ENCODE results near the gene TMEM255B. TPM values are rescaled to one million over a fixed set of nuclear protein-coding genes. Genes with fewer than 3 reads are reported as not detected.
"Not testable (repeated sequence)": the region's sequence is repeated elsewhere in the genome, so short reads cannot be mapped to it uniquely, and the experiment has no call there.

The TMEM255B gene
- total RNA-seq, 4 donors from 2014 or later: 1.8 to 17.3 (median 3.5) TPM; not detected in 1

- no peaks in the 10 kb centered on the region for H3K27me3 ChIP-seq
- TF ChIP-seq CTCF (IDR thresholded peaks at IDR 0.05): no peak
- TF ChIP-seq POLR2A (IDR thresholded peaks at IDR 0.05): no peak
- H3K4me3 ChIP-seq: no peak overlapping the region
- DNase-seq: peak in 1 of 3 donors; percentile 30
- no peak overlapping the region for H3K27ac ChIP-seq
- H3K9me3 ChIP-seq: no peaks in the 10 kb centered on the region
- no peaks in the 10 kb centered on the region for H3K36me3 ChIP-seq
- H3K4me1 ChIP-seq: no peaks in the 10 kb centered on the region
Measured at GRCh38 chr13:113787694-113788093, 28.7 kb downstream of the TMEM255B start.

- Histone ChIP-seq H3K27ac (no peak overlapping the region), H3K9me3 (no peaks in the 10 kb centered on the region), H3K27me3 (no peaks in the 10 kb centered on the region), H3K36me3 (no peaks in the 10 kb centered on the region), H3K4me3 (no peak overlapping the region), H3K4me1 (no peaks in the 10 kb centered on the region)
- peak in 1 of 3 donors; percentile 30 for DNase-seq
- TF ChIP-seq CTCF (IDR thresholded peaks at IDR 0.05): no peak
- no peak for TF ChIP-seq POLR2A (IDR thresholded peaks at IDR 0.05)
Measured at GRCh38 chr13:113788413-113789135, 29.5 kb downstream of the TMEM255B start.

DNA sequence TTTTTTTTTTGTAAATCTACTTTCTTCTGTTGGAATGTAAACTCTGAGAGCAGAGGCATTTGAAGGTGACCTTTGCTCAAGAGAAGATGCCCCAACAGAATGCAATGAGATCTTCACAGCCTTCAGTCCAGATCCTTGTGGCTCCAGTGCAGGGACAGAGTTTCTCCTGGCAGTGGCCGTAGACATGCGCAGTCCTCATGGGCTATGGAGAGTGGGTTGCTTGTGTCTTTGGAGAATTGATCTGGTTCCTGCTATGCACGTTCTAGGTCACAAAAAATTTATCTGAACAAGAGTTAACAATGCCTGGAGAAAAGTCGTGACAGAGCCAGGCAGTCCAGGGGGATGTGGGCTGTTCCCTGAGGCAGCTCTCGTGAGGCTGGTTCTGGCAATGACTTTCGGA is 30.1 kb downstream of the TMEM255B start:
- Histone ChIP-seq H3K4me1 (no peaks in the 10 kb centered on the region), H3K27ac (no peak overlapping the region), H3K4me3 (no peak overlapping the region), H3K27me3 (no peaks in the 10 kb centered on the region), H3K36me3 (no peaks in the 10 kb centered on the region), H3K9me3 (no peaks in the 10 kb centered on the region)
- DNase-seq: peak in 1 of 3 donors; percentile 6
- TF ChIP-seq POLR2A (IDR thresholded peaks at IDR 0.05) (no peak), CTCF (IDR thresholded peaks at IDR 0.05) (no peak)

- not testable (repeated sequence) for H3K4me3 ChIP-seq, H3K9me3 ChIP-seq, H3K27me3 ChIP-seq, H3K36me3 ChIP-seq, H3K27ac ChIP-seq, H3K4me1 ChIP-seq
- peak in 1 of 3 donors; percentile 2 for DNase-seq
Measured at GRCh38 chr13:113789931-113790330, 30.9 kb downstream of the TMEM255B start.

DNA sequence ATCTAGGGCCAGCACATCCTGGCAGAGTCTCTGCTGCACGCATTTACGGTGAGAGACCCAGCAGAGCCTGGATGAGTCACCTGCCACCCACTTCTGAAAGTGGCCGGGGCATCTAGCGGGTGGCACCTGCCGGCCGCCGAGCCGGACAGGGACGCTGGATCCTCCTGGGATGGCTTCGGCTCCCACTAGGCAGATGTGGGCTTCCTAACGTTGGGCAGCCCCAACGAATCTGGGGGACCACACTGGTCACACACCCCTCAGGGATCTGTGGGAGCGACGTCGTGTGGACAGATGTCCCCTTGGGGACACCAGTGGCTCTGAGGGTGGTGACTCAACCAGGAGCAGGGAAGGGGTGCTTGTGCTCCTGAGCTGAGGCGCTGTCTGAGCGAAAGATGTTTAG is 32.2 kb downstream of the TMEM255B start:
- peak in 1 of 3 donors; percentile 29 for DNase-seq
- Histone ChIP-seq H3K27me3 (no peaks in the 10 kb centered on the region), H3K4me1 (no peaks in the 10 kb centered on the region), H3K4me3 (no peak overlapping the region), H3K27ac (no peak overlapping the region), H3K9me3 (no peaks in the 10 kb centered on the region), H3K36me3 (no peaks in the 10 kb centered on the region)
- TF ChIP-seq POLR2A (IDR thresholded peaks at IDR 0.05) (no peak), CTCF (IDR thresholded peaks at IDR 0.05) (no peak)

GRCh38 chr13:113791761-113792160 is 32.7 kb downstream of the TMEM255B start:
- H3K4me1 ChIP-seq: no peaks in the 10 kb centered on the region
- TF ChIP-seq CTCF (IDR thresholded peaks at IDR 0.05) (no peak), POLR2A (IDR thresholded peaks at IDR 0.05) (no peak)
- H3K36me3 ChIP-seq: no peaks in the 10 kb centered on the region

More at GRCh38 chr13:113791761-113792160, 32.7 kb downstream of the TMEM255B start:
- Histone ChIP-seq H3K9me3 (no peaks in the 10 kb centered on the region), H3K27me3 (no peaks in the 10 kb centered on the region), H3K4me3 (no peak overlapping the region), H3K27ac (no peak overlapping the region)
- DNase-seq: peak in 1 of 3 donors; percentile 11

All from Peyer's patch (tissue), 4 donors.